HG03039 (cell line): Measurements from ENCODE around the gene NUBP2.

Source experiments
- ATAC-seq: cut with Tn5 transposase; IDR thresholded peaks from one replicate; pipeline ENCODE4 v1.9.1; 2021; ENCODE audit warnings: mild to moderate bottlenecking, moderate library complexity; ENCODE audit not compliant: unreplicated experiment

NUBP2 gene

DNA sequence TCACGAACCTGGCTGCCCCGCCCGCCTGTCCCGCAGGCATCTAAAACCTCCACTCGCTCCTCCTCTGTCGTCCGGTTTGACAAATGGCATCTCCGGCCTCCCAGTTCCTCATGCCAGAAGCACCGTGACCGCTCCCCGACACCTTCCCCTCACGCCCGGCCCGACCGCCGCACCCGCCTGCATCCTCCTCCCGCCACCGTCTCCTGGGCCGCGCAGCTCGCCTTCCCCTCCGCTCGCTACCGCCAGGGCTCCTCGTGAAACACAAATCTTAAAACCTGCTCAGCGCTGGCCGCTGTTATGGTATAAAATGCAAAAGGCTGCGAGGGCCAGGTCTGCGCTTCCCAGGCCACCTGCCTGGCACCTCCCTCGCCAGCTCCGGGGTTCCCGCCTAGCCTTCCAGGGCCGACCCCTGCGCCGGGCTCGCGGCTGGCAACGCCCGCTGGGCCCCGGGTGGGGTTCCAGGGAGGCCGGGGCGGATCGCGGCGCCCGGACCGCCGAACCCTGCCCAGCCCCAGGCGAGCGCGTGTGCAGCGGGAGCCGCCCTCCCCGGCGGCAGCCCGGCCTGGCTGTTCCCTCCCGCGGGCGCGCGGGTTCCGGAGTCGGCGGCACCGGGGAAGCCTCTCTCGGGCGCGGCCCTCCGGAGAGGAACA, 877 bp upstream of the NUBP2 start:
- ATAC-seq = peak; percentile 6

DNA sequence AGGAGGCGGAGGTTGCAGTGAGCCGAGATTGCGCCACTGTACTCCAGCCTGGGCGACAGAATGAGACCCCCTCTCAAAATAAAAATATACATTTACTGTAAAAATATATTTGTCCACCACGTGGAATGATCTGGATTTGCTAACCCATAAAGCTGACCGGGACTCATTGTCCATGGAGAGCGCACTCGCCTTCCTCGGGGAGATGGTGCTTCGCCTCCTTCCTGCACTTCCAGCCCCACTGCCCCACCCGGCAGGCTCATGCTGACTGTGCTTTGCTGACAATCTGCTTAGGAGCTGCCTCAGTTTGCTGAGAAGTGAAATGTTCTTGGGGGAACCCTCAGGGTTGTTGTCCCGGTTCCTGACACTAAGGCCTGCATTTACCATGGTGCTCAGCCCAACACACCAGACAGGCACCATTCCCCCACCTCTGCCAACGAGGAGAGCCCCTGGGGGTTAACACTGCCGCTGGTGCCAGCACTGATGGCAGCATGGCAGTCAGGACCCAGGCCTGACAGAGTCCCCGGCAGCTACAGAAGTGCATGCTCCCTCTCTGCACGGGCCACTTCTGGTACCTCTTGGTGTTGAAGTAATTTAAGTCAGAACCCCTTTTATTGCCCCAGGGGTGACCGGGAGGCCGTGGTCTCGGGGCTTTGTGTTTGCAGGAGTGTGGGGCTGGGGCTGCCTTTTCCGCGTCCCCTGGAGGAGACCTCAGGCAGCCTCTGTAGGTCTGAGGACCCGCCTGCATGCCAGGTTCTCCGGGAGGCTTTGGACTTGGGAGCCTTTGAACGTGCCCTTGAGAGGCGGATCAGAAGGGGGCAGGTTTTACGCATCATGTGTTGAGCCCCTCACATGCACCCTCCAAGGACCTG, 2.5 kb downstream of the NUBP2 start:
- no peak for ATAC-seq

DNA sequence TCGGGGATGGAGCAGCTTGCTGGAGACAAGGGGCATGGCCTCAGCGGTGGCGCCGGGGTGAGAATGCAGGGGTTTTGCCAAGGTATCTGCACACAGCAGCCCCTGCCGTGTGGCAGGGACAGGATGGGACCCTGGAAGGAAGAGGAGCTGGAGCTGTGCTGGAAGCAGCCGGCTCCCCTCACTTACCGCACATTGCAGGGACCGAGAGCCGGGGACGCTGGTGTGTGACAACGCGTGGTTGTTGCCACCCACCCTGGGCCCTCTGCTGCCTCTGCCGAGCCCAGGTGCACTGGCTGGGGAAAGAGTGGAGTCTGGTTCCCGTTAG, 3.0 kb downstream of the NUBP2 start:
- ATAC-seq = no peak

DNA sequence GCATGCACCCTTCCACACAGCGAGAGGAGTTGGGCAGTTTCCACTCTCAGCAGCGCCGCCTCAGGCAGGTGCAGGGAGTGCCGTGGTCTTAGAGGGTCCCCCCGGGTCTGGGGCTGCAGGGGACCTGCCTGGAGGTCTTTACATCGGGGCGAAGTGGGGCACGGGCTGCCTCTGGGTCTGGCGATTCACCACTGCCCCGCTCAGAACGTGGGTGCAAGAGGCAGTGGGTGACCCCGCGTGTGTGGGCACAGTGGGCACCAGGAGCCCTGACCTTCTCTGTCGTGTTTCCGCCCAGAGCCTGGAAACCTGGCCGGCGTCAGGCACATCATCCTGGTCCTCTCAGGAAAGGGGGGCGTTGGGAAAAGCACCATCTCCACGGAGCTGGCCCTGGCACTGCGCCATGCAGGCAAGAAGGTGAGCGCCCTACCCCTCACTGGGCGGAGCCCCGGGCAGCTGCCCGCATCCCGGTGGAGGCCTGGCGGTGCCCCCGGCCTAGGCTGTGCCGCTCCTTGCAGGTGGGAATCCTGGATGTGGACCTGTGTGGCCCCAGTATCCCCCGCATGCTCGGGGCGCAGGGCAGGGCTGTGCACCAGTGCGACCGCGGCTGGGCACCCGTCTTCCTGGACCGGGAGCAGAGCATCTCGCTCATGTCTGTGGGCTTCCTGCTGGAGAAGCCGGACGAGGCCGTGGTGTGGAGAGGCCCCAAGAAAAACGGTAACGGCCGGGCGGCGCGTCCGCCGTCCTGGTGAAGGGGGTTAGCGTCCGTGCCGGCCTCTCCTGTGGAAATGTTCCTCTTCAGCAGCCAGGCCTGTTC, 3.7 kb downstream of the NUBP2 start:
- ATAC-seq = no peak

DNA sequence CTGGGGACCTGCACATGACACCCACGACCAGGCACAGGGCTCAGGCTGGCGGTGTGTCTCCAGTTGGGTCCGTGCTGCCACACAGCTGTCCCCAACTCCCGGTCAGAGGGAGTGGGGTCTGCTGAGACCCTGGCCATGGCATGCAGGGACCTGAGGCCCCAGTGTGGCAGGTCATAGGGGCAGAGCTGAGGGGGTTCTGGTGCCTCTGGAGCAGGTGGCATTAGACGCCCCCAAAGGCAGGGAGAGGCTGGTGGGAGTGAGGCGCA, 4.2 kb downstream of the NUBP2 start:
- no peak for ATAC-seq

DNA sequence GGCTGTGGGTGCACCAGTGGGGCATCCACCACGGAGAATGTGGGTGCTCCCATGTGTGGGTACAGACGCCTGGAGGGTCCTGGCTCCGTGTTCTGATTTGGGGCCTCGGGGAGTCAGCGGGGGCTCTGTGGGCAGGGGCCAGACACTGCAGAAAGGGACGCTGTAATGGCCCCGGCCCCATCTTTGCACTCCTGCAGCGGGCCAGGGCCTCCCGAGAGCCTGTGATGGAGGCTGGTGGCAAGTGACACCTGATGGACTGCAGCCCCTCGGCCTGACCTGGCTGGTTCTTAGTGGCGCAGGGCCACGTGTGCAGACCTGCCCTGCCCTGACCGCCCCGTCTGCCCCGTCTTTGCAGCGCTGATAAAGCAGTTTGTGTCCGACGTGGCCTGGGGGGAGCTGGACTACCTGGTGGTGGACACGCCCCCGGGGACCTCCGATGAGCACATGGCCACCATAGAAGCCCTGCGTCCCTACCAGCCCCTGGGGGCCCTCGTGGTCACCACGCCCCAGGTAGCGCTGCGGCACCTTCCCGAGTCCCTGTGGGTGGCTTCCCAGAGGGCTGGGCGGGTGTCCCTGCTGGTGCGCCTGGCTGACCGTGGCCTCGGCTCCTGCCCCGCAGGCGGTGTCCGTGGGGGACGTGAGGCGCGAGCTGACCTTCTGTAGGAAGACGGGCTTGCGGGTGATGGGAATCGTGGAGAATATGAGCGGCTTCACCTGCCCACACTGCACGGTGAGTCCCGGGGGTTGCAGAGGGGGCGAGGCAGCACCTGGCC, 4.7 kb downstream of the NUBP2 start:
- ATAC-seq = no peak

DNA sequence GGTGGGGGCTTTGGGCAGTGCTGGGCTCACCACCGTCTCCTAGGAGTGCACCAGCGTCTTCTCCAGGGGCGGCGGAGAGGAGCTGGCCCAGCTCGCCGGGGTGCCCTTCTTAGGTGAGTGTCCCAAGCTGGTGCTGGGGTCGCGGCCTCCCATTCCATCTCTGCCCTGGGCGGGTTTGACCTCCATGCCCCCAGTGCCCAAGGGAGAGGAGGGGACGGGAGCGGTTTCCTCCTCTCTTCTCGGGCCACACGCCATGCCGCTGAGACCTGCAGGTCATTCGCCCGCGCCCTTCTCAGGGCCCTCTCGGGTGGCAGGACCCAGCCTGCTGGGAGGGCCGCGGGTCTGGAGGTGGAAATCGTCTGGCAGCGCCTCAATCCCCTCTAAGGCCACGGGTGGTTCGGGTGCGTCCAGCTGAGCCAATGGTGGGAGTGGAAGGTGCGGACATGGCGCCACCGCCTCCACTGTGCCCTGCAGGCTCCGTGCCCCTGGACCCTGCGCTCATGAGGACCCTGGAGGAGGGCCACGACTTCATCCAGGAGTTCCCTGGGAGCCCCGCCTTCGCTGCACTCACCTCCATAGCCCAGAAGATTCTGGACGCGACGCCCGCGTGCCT, 5.4 kb downstream of the NUBP2 start:
- ATAC-seq = no peak

DNA sequence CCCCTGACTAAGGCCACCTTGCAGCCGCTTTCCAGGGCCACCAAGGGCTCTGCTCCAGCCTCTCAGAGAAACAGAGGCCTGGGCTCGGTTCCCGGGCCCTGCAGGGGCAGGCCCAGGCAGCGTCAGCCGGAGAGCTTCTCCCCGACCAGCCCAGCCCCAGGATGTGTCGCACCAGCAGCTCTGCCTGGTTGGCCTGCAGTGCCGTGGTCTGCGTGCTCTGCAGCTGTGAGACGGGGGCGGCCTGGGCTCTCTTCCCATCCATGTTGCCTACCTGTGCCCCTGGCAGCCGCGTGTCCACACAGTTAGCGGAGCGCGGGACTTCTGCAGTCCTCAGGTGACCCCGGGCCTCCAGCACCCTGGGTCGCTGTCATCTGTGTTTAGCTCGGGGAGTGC, 5.9 kb downstream of the NUBP2 start:
- ATAC-seq = no peak

DNA sequence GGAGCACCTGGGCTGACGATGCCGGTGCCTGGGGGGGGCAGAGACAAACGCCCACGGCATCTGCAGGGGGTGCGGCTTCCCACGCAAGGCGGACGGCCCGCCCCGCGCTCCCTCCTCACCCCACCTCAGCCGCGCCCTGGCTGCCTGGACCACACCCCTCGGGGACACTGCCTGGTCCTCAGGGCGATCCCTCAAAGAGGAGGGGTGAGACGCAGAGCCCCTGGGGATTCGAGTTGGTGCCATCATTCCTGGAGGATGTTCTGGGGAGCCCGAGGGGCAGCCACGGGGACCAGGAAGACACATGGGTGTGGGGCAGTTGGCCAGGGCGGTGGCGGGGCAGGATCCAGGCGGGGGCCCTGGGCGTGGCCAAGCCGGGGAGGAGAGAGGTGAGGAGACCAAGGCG, 6.9 kb downstream of the NUBP2 start:
- no peak for ATAC-seq

DNA sequence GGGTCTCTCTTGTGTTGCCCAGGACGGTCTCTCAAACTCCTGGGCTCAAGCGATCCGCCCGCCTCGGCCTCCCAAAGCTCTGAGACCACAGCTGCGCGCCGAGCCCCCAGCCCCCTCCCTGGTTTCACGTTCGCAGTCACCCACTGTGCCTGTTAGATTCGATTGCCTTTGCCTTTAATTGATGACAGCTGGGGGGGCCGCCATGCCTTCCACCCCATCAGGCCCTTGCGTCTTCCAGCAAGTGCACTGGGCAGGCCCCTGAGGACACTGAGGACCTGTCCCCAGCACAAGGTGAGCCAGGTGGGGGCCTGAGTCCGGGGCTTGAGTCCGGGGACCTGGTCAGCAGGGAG, 7.5 kb downstream of the NUBP2 start:
- no peak for ATAC-seq

DNA sequence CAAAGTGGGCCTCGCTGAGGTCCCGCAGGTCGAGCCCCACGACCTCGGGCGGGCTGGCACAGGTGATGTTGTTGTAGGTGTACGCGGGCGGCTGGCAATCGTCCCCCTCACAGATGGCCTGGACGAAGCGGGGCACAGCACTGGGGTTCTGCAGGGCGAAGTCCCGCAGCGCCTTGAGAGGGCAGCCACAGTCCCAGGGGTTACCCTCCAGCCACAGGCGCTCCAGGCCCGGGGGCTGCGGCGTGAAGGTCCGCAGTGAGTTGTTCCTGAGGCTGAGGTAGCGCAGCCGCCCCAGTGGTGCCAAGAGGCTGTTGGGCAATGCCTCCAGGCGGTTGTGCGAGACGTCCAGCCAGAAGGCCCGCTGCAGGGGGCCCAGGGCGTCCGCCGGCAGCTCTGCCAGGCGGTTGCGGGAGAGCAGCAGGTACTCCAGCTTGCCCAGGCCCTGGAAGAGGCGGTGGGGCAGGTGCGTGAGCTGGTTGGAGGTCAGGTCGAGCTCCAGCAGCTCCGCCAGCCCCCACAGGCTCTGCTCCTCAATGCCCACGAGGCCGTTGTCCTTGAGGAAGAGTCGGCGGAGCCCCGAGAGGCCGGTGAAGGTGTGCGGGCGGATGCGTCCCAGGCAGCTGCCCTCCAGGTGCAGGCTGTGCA, 8.0 kb downstream of the NUBP2 start:
- no peak for ATAC-seq

DNA sequence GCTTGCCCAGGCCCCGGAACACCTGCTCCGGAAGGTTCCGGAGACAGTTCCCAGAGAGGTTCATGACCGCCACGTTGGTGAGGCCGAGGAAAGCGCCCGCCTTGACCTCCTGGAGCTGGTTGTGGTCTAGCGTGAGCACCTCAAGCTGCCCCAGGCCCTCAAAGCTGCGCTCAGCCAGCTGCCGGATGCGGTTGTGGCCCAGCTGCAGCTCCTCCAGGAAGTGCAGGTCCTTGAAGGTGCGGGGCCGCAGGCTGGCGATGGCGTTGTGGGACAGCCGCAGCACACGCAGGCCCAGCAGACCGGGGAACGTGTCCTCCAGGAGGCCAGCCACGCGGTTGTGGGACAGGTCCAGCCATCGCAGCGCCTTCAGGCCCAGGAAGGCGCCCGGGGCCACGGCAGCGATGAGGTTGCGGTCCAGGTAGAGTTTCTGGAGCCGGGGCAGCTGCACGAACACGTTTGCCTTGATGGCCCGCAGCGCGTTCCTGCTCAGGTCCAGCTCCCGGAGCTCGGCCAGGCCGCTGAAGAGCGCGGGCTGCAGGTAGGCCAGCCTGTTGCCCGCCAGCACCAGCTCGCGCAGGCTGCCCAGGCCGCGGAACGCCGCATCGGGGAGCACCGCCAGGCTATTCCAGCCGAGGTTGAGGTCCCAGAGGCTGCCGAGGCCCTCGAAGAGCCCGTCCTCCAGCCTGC, 8.6 kb downstream of the NUBP2 start:
- no peak for ATAC-seq

DNA sequence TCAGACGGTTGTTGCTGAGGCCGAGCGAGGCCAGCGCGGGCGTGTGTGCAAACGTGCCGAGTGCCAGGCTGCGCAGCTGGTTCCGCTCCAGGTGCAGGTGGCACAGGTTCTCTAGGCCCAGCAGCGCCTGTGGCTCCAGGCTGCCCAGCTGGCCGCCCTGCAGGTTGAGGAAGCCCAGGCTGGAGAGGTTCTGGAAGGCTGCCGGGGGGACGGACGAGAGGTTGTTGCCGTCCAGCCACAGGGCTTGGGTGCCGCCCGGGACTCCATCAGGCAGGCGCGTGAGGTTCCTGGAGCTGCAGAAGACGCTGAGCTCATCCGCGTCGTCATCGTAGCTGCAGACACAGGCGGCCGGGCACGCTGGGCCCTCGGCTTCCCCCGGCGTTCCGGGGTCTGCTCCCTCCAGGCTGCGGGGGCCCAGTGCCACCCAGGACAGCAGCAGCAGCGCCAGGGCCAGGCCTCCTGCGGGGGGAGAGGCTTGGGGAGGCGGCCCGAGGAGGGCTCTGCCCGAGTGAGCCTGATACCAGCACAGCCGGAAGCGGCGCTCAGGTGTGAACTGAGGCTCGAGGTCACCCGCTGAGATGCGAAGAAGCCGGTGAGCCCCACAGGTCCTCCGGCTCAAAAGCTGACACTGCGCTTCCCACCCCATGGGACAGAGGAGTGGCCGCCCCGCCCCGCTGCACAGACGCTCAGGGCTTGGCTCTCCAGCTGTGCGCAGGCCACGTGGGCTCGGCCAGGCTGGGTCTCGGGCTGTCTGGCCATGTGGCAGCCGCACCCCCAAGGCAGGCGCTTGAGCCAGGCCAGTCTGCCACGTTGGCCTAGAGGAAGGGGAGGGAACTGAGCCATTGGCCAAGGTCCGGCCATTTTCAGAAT, 9.4 kb downstream of the NUBP2 start:
- no peak for ATAC-seq

DNA sequence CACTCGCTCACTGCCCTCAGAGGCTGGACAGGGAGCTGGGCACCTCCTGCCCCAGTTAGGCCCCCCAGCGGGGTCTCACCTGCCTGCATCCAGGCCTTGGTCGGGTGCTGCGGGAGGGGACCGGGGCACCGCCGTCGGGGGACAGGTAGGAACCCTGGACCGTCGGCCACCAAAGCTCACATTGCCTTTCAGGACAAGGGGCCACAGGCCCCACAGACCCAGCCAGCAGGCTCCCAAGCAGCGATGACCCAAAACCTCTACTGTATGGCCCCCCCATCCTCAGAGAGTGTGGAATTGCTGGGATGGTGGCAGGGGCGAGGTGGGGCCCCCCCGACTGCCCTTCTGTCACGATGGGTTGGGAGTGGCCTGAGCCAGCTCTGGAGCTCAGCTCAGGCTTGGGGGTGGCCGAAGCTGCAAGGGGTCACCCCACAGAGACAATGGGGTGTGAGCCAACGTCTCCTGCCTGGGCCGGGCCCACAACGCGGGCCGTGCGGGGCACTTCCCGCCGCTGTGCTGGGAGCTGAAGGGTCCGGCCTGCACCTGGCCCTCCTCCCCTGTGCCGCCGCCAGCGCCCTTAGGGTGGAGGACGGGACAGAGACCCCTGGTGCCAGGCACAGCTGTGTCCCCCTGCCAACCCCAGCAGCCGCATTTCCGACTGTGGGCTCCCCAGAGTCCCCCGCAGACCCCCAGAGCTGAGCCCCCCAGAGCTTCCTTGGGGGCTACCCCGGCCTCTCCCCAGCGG, 10.2 kb downstream of the NUBP2 start:
- no peak for ATAC-seq

DNA sequence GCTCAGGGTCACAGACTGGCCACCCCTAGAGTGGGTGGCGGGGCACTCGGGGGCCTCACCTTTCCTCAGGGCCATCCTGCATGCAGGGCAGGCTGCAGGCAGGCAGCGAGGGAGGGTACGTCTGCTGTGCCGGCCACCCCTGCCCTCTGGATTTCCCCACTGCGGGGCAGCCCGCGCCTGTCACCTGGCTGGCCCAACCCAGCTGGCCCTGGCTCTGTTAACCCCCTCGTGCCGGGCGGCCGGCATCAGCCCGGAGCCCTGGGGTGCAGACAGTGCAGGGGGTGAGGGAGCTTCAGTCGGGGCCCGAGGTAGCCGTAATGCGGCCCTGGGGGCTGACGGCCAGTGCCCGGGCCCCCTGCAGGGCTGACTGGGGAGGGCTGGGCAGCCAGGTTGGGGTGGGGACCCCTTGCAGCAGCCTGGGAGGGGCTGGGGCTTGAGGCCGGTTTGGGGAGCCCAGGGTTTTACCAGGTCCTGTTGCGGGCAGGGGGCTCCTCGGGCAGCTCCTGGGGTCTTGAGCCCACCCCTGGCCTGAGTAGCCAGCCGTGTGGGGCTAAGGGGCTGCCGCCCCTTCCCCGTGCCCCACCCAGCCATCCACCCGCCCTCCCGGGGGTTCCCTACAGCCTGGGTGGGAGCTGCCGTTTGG, 10.9 kb downstream of the NUBP2 start, which contains the start of gene IGFALS:
Gene IGFALS (minus strand): TSS at position 128 of the 643 bp plus-strand sequence. CDS start 53 bp downstream, at position 75.
- ATAC-seq = no peak

DNA sequence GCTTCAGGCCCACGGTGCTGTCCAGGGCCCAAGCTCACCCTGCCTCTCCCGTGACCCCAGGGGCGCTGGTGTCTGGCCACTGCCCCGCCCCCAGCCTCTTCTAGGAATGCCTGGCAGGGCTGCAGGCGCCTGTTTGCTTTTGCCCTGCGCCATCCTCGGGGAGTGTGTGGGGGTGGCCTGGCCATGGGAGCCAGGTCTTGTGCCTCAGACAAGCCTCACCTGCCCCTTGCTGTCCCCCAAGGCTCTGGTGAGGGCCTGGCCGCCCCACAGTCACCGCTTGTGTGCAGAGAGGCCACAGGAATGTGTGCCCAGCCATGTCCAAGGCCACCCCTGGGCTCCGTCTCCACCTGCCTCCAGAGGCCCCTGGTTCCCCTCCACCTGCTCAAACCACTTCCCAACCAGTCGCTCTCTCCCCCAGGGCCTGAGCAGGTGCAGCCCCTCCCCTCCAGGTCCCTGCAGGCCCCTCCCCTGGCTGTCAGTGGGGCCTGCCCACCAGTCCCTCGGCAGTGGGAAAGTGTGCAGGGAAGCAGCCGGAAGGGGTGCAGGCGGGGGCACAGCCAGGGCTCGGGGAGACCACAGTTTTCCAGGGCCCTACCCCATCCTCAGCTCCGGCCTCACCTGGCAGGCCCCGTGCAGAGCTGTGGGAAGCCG, 11.6 kb downstream of the NUBP2 start:
- ATAC-seq = no peak
